CD8-positive, alpha-beta memory T cell (primary cell): ENCODE results near the gene CDH23. TPM values are rescaled to one million over a fixed set of nuclear protein-coding genes. Genes with fewer than 3 reads are reported as not detected.
A peak's percentile ranks its signal among the peaks of the same experiment; 100 is the strongest.

ENCODE experiments used
- CTCF ChIA-PET: fragments of 350-600 bp; sonication (Branson Sonifier 250); formaldehyde crosslinking; loops from one replicate; lab custom pipeline; 2021; ENCODE audit warnings: antibody characterized with exemption; lab: Charles Lee
- POLR2A ChIA-PET: fragments of 350-600 bp; sonication (Branson Sonifier 250); formaldehyde crosslinking; loops from one replicate; lab custom pipeline; 2021; ENCODE audit warnings: antibody characterized with exemption; lab: Charles Lee
- DNase-seq, 5 donors: peaks; one replicate each; pipeline versions ENCODE4 v3.0.0 to v3.0.0-alpha.2; 2020 to 2022; ENCODE audit warnings: mixed read lengths in 1 of 5
- H3K27ac ChIP-seq: one replicate; pipeline ENCODE4 v1.7.0; 2013; ENCODE audit warnings: low read depth, mild to moderate bottlenecking, low read length, moderate library complexity
- H3K27me3 ChIP-seq: 2 replicates; pipeline ENCODE4 v1.7.0; 2013; ENCODE audit warnings: low read length, mild to moderate bottlenecking; ENCODE audit not compliant: insufficient read depth, poor library complexity, severe bottlenecking
- H3K36me3 ChIP-seq: 2 replicates; pipeline ENCODE4 v1.7.0; 2013; ENCODE audit warnings: mild to moderate bottlenecking, low read length, moderate library complexity; ENCODE audit not compliant: insufficient read depth
- H3K4me1 ChIP-seq: 2 replicates; pipeline ENCODE4 v1.7.0; 2013; ENCODE audit warnings: mild to moderate bottlenecking, low read length, moderate library complexity; ENCODE audit not compliant: insufficient read depth
- H3K4me3 ChIP-seq: 2 replicates; pipeline ENCODE4 v1.7.0; 2013; ENCODE audit warnings: mild to moderate bottlenecking, low read length
- H3K9me3 ChIP-seq: 2 replicates; pipeline ENCODE4 v1.7.0; 2013; ENCODE audit warnings: mild to moderate bottlenecking, low read length
- H3K27ac Mint-ChIP-seq, 8 donors: one replicate each; pipeline ENCODE4 v1.8.0; 2020 to 2021; ENCODE audit warnings: mixed read lengths in 8 of 8, mild to moderate bottlenecking in 6 of 8, inconsistent platforms in 3 of 8, moderate library complexity in 3 of 8
- H3K27me3 Mint-ChIP-seq, 2 donors: one replicate each; pipeline ENCODE4 v1.8.0; 2020 to 2021; ENCODE audit warnings: mixed read lengths in 2 of 2, mild to moderate bottlenecking in 1 of 2, moderate library complexity in 1 of 2
- H3K36me3 Mint-ChIP-seq, 3 donors: one replicate each; pipeline ENCODE4 v1.8.0; 2020 to 2021; ENCODE audit warnings: mixed read lengths in 3 of 3, inconsistent platforms in 1 of 3, mild to moderate bottlenecking in 1 of 3
- H3K4me1 Mint-ChIP-seq, 3 donors: one replicate each; pipeline ENCODE4 v1.8.0; 2020 to 2021; ENCODE audit warnings: mixed read lengths in 3 of 3, inconsistent platforms in 1 of 3, mild to moderate bottlenecking in 1 of 3
- H3K4me3 Mint-ChIP-seq, 7 donors: one replicate each; pipeline ENCODE4 v1.8.0; 2020 to 2021; ENCODE audit warnings: mixed read lengths in 7 of 7, mild to moderate bottlenecking in 6 of 7, moderate library complexity in 4 of 7, inconsistent platforms in 2 of 7
- H3K9me3 Mint-ChIP-seq, 5 donors: one replicate each; pipeline ENCODE4 v1.8.0; 2020 to 2022; ENCODE audit warnings: mixed read lengths in 5 of 5, mild to moderate bottlenecking in 3 of 5, moderate library complexity in 2 of 5, inconsistent platforms in 1 of 5
- polyA plus RNA-seq: library from polyadenylated mRNA; unstranded; fragments of 300-500 nt; fragmentation: Illumina TruSeq; gene quantifications from one replicate; pipeline ENCODE4 v1.2.3, GENCODE V29; 2021
- total RNA-seq, 2 experiments: library from RNA; stranded (reverse); gene quantifications; one replicate each; pipeline ENCODE4 v1.2.3, GENCODE V29; 2021

CDH23 gene
- total and polyA plus RNA-seq, 3 experiments from 2014 or later = 0.74 to 2.0 (median 0.78) TPM

- H3K27me3 Mint-ChIP-seq = peaks cover 2 to 5% of the 10 kb centered on the region in 2 donors
- H3K4me3 ChIP-seq = no peak overlapping the region
- H3K4me1 Mint-ChIP-seq = no peaks in the 10 kb centered on the region
- H3K27me3 ChIP-seq = no peaks in the 10 kb centered on the region
- CTCF ChIA-PET = no interaction called here
- POLR2A ChIA-PET = no interaction called here
- H3K27ac ChIP-seq = no peak overlapping the region
- no peaks in the 10 kb centered on the region for H3K9me3 ChIP-seq
- H3K9me3 Mint-ChIP-seq = no peaks in the 10 kb centered on the region
- no peaks in the 10 kb centered on the region for H3K4me1 ChIP-seq
- H3K36me3 ChIP-seq = no peaks in the 10 kb centered on the region
- H3K4me3 Mint-ChIP-seq = no peak overlapping the region
- H3K27ac Mint-ChIP-seq = no peak overlapping the region
- no peak for DNase-seq
- peaks cover 0 to 4% (median 0%) of the 10 kb centered on the region in 3 donors for H3K36me3 Mint-ChIP-seq
Measured at GRCh38 chr10:71509444-71509843, 112.7 kb downstream of the CDH23 start.

GRCh38 chr10:71511206-71511605 lies 114.5 kb downstream of the CDH23 start:
- no peak overlapping the region for H3K4me3 ChIP-seq
- no peaks in the 10 kb centered on the region for H3K4me1 ChIP-seq
- H3K27me3 ChIP-seq = no peaks in the 10 kb centered on the region
- no peaks in the 10 kb centered on the region for H3K9me3 ChIP-seq
- CTCF ChIA-PET = no interaction called here
- no peaks in the 10 kb centered on the region for H3K9me3 Mint-ChIP-seq
- H3K4me1 Mint-ChIP-seq = no peaks in the 10 kb centered on the region
- no peak overlapping the region for H3K27ac ChIP-seq
- no peaks in the 10 kb centered on the region for H3K36me3 Mint-ChIP-seq
- no peak for DNase-seq
- POLR2A ChIA-PET = no interaction called here
- H3K27me3 Mint-ChIP-seq = peaks cover 0 to under 1% of the 10 kb centered on the region in 2 donors
- no peak overlapping the region for H3K27ac Mint-ChIP-seq
- H3K36me3 ChIP-seq = no peaks in the 10 kb centered on the region
- no peak overlapping the region for H3K4me3 Mint-ChIP-seq

- Histone ChIP-seq H3K27ac (no peak overlapping the region), H3K36me3 (no peaks in the 10 kb centered on the region), H3K27me3 (no peaks in the 10 kb centered on the region), H3K4me1 (no peaks in the 10 kb centered on the region), H3K4me3 (no peak overlapping the region), H3K9me3 (no peaks in the 10 kb centered on the region)
- Mint-ChIP-seq H3K27me3 (no peaks in the 10 kb centered on the region), H3K27ac (no peak overlapping the region), H3K36me3 (no peaks in the 10 kb centered on the region), H3K4me1 (no peaks in the 10 kb centered on the region), H3K4me3 (no peak overlapping the region), H3K9me3 (no peaks in the 10 kb centered on the region)
- POLR2A ChIA-PET = no interaction called here
- DNase-seq = no peak
- CTCF ChIA-PET = no interaction called here
Measured at GRCh38 chr10:71512312-71512711, 115.6 kb downstream of the CDH23 start.

- ChIA-PET CTCF (no interaction called here), POLR2A (no interaction called here)
- no peaks in the 10 kb centered on the region for H3K27me3 ChIP-seq
- Mint-ChIP-seq H3K36me3 (no peaks in the 10 kb centered on the region), H3K4me1 (no peaks in the 10 kb centered on the region), H3K27ac (no peak overlapping the region), H3K9me3 (no peaks in the 10 kb centered on the region), H3K27me3 (no peaks in the 10 kb centered on the region), H3K4me3 (no peak overlapping the region)
- no peak overlapping the region for H3K4me3 ChIP-seq
- no peaks in the 10 kb centered on the region for H3K36me3 ChIP-seq
- no peak overlapping the region for H3K27ac ChIP-seq
- DNase-seq = no peak
- H3K4me1 ChIP-seq = no peaks in the 10 kb centered on the region
- H3K9me3 ChIP-seq = no peaks in the 10 kb centered on the region
Measured at GRCh38 chr10:71512761-71513539, 116.2 kb downstream of the CDH23 start.

- DNase-seq = no peak
- no peak overlapping the region for H3K27ac ChIP-seq
- ChIA-PET POLR2A (no interaction called here), CTCF (no interaction called here)
- Mint-ChIP-seq H3K4me1 (no peaks in the 10 kb centered on the region), H3K4me3 (no peak overlapping the region), H3K9me3 (no peaks in the 10 kb centered on the region), H3K36me3 (no peaks in the 10 kb centered on the region), H3K27me3 (no peaks in the 10 kb centered on the region), H3K27ac (no peak overlapping the region)
- no peaks in the 10 kb centered on the region for H3K4me1 ChIP-seq
- no peaks in the 10 kb centered on the region for H3K36me3 ChIP-seq
- H3K27me3 ChIP-seq = no peaks in the 10 kb centered on the region
- H3K4me3 ChIP-seq = no peak overlapping the region
- H3K9me3 ChIP-seq = no peaks in the 10 kb centered on the region
Measured at GRCh38 chr10:71513540-71513853, 116.8 kb downstream of the CDH23 start.

GRCh38 chr10:71513936-71514335 lies 117.2 kb downstream of the CDH23 start:
- no peak overlapping the region for H3K4me3 ChIP-seq
- H3K27ac ChIP-seq = no peak overlapping the region
- H3K27me3 Mint-ChIP-seq = no peaks in the 10 kb centered on the region
- H3K27ac Mint-ChIP-seq = no peak overlapping the region
- H3K4me1 Mint-ChIP-seq = no peaks in the 10 kb centered on the region
- H3K4me3 Mint-ChIP-seq = no peak overlapping the region
- H3K9me3 ChIP-seq = no peaks in the 10 kb centered on the region
- H3K9me3 Mint-ChIP-seq = no peaks in the 10 kb centered on the region
- ChIA-PET CTCF (no interaction called here), POLR2A (no interaction called here)
- H3K36me3 Mint-ChIP-seq = no peaks in the 10 kb centered on the region
- no peaks in the 10 kb centered on the region for H3K27me3 ChIP-seq
- H3K36me3 ChIP-seq = no peaks in the 10 kb centered on the region
- no peak for DNase-seq
- no peaks in the 10 kb centered on the region for H3K4me1 ChIP-seq

- Histone ChIP-seq H3K27me3 (no peaks in the 10 kb centered on the region), H3K4me1 (no peaks in the 10 kb centered on the region), H3K27ac (no peak overlapping the region), H3K4me3 (no peak overlapping the region), H3K9me3 (no peaks in the 10 kb centered on the region), H3K36me3 (no peaks in the 10 kb centered on the region)
- no peaks in the 10 kb centered on the region for H3K27me3 Mint-ChIP-seq
- no peak for DNase-seq
- CTCF ChIA-PET = no interaction called here
- H3K4me1 Mint-ChIP-seq = no peaks in the 10 kb centered on the region
- no peak overlapping the region for H3K27ac Mint-ChIP-seq
- H3K9me3 Mint-ChIP-seq = no peaks in the 10 kb centered on the region
- POLR2A ChIA-PET = no interaction called here
- H3K4me3 Mint-ChIP-seq = no peak overlapping the region
- no peaks in the 10 kb centered on the region for H3K36me3 Mint-ChIP-seq
Measured at GRCh38 chr10:71515531-71516172, 118.9 kb downstream of the CDH23 start.

- POLR2A ChIA-PET = no interaction called here
- Mint-ChIP-seq H3K9me3 (no peaks in the 10 kb centered on the region), H3K4me1 (no peaks in the 10 kb centered on the region), H3K36me3 (no peaks in the 10 kb centered on the region), H3K27me3 (peaks cover 4 to 8% of the 10 kb centered on the region in 2 donors), H3K4me3 (no peak overlapping the region), H3K27ac (peak overlapping the region in 1 of 8 donors; percentile 81)
- Histone ChIP-seq H3K27me3 (no peaks in the 10 kb centered on the region), H3K4me1 (no peaks in the 10 kb centered on the region), H3K9me3 (no peaks in the 10 kb centered on the region), H3K27ac (no peak overlapping the region), H3K36me3 (no peaks in the 10 kb centered on the region), H3K4me3 (no peak overlapping the region)
- CTCF ChIA-PET = no interaction called here
- no peak for DNase-seq
Measured at GRCh38 chr10:71516890-71517289, 120.2 kb downstream of the CDH23 start.
